A172 (cell line): Measurements from ENCODE around the gene CCDC85B. TPM values are rescaled to one million over a fixed set of nuclear protein-coding genes. Genes with fewer than 3 reads are reported as not detected.

Experiments used
- DNase-seq: peaks from one replicate; pipeline ENCODE4 v3.0.0-alpha.2; 2015; ENCODE audit warnings: low spot score
- total RNA-seq: library from RNA; depleted of rRNA; stranded (reverse); fragments of >200 nt; shearing (Covaris generic); gene quantifications from 2 replicates; pipeline ENCODE4 v1.2.3, GENCODE V29; 2014; rRNA removed

The CCDC85B gene
- total RNA-seq, 1 experiment from 2014 or later, result 28.0 TPM

- DNase-seq, result no peak
Measured at GRCh38 chr11:65932558-65932919, 42.1 kb downstream of the CCDC85B start.

- no peak for DNase-seq
Measured at GRCh38 chr11:65934014-65934413, 43.5 kb downstream of the CCDC85B start.

DNA sequence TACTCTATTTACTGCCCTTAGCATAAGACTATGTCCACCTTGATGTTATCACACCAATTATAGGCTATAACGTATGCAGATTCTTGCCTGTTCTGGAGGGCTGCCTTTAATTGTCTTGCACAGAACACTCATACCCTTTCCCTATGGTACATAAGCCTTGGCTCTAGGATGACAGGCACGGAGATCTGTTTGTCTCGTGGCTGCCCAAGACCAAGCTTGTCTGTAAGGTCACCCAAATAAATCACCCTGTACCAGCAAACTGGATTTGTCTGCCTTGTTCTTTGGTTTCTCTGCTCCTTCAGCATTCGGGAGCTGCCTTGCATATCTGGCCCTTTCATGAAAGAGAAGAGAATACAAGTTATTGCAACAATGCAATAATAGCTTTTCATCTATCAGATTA, 47.3 kb downstream of the CCDC85B start:
- DNase-seq, result no peak

Other genes starting within 250 kb of the CCDC85B start
- 24.9 and 29.7 TPM in 2 replicates for gene RELA, start 227.8 kb upstream of the CCDC85B start, total RNA-seq
- 26.1 and 37.3 TPM in 2 replicates for gene KAT5, start 178.4 kb upstream of the CCDC85B start, total RNA-seq
- 81.0 and 84.7 TPM in 2 replicates for gene RNASEH2C, start 169.9 kb upstream of the CCDC85B start, total RNA-seq
- gene AP5B1, start 109.7 kb upstream of the CCDC85B start, total RNA-seq, result 13.2 and 14.8 TPM in 2 replicates
- gene OVOL1, start 103.6 kb upstream of the CCDC85B start, total RNA-seq, result not detected in 2 replicates
- gene SNX32, start 56.7 kb upstream of the CCDC85B start, total RNA-seq, result not detected in 2 replicates
- 1,263 and 1,396 TPM in 2 replicates for gene CFL1, start 32.5 kb upstream of the CCDC85B start, total RNA-seq
- gene MUS81, start 30.2 kb upstream of the CCDC85B start, total RNA-seq, result 27.1 and 35.3 TPM in 2 replicates
- gene EFEMP2, start 17.9 kb upstream of the CCDC85B start, total RNA-seq, result 48.5 and 56.8 TPM in 2 replicates
- 0.79 and 1.8 TPM in 2 replicates for gene CTSW, start 10.8 kb upstream of the CCDC85B start, total RNA-seq
- 131 and 171 TPM in 2 replicates for gene FIBP, start 2.2 kb upstream of the CCDC85B start, total RNA-seq
- 71.3 and 109 TPM in 2 replicates for gene FOSL1, start 9.7 kb downstream of the CCDC85B start, total RNA-seq
- 22.2 and 27.3 TPM in 2 replicates for gene C11orf68, start 28.4 kb downstream of the CCDC85B start, total RNA-seq
- 259 and 262 TPM in 2 replicates for gene DRAP1, start 28.8 kb downstream of the CCDC85B start, total RNA-seq
- not detected in 2 replicates for gene TSGA10IP, start 54.8 kb downstream of the CCDC85B start, total RNA-seq
- gene SART1, start 71.1 kb downstream of the CCDC85B start, total RNA-seq, result 35.8 and 54.8 TPM in 2 replicates
- 45.6 and 54.5 TPM in 2 replicates for gene EIF1AD, start 111.5 kb downstream of the CCDC85B start, total RNA-seq
- 53.2 and 72.3 TPM in 2 replicates for gene BANF1, start 111.8 kb downstream of the CCDC85B start, total RNA-seq
- gene CST6, start 121.3 kb downstream of the CCDC85B start, total RNA-seq, result not detected in 2 replicates
- 0.29 and 0.41 TPM in 2 replicates for gene CATSPER1, start 135.8 kb downstream of the CCDC85B start, total RNA-seq
- gene GAL3ST3, start 158.5 kb downstream of the CCDC85B start, total RNA-seq, result not detected in 2 replicates
- 172 and 177 TPM in 2 replicates for gene SF3B2, start 161.7 kb downstream of the CCDC85B start, total RNA-seq
- gene PACS1, start 179.6 kb downstream of the CCDC85B start, total RNA-seq, result 15.1 and 18.0 TPM in 2 replicates